Non-pigmented ciliary epithelial cell (primary cell): ENCODE data around the gene LRRC28.

Experiments used
- DNase-seq: peaks from one replicate; pipeline ENCODE4 v3.0.0-alpha.2; 2010; ENCODE audit warnings: low read depth

LRRC28 gene

GRCh38 chr15:99435113-99435695 lies 183.9 kb downstream of the LRRC28 start:
- no peak for DNase-seq

- DNase-seq: no peak
Measured at GRCh38 chr15:99435877-99436541, 184.7 kb downstream of the LRRC28 start.

GRCh38 chr15:99436542-99437314 lies 185.4 kb downstream of the LRRC28 start:
- DNase-seq: no peak

GRCh38 chr15:99437315-99438223 lies 186.3 kb downstream of the LRRC28 start:
- DNase-seq: no peak

GRCh38 chr15:99438224-99438585 lies 186.9 kb downstream of the LRRC28 start:
- no peak for DNase-seq

- no peak for DNase-seq
Measured at GRCh38 chr15:99438691-99439523, 187.6 kb downstream of the LRRC28 start.

GRCh38 chr15:99439524-99439835 lies 188.2 kb downstream of the LRRC28 start:
- DNase-seq: no peak

GRCh38 chr15:99440029-99440428 lies 188.7 kb downstream of the LRRC28 start:
- DNase-seq: no peak
